Measurements from ENCODE around the gene DLGAP1. TPM values are rescaled to one million over a fixed set of nuclear protein-coding genes. Genes with fewer than 3 reads are reported as not detected.
A peak's percentile ranks its signal among the peaks of the same experiment; 100 is the strongest.

The DLGAP1 gene
- polyA plus RNA-seq, 1 experiment = 0.09 TPM

DNA sequence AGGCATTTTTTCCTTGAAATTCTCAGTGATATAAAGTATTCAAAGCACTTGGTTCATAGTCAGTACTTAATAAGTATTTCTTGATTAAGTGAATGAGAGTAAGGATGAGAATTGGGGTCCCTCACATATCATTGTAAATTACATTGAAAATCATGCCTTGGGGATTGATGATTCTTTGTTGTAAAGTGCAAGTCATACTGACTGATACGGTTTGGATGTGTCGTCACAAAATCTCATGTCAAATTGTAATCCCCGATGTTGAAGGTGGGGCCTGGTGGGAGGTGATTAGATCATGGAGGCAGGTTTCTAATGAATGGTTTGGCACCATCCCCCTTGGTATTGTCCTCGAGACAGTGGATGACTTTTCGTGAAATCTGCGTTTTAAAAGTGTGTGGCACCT is 385.9 kb downstream of the DLGAP1 start:
- POLR2A ChIA-PET = no interaction called here
- no peaks in the 10 kb centered on the region for H3K9me3 ChIP-seq (ENCODE audit: control insufficient read depth, insufficient read depth, low read length)
- H3K27me3 ChIP-seq (ENCODE audit: control insufficient read depth, insufficient read depth, low read length) = no peaks in the 10 kb centered on the region
- H3K27ac ChIP-seq (ENCODE audit: low read depth, low read length) = no peak overlapping the region
- CTCF ChIA-PET = interaction anchor here (0.8 to 2.2 kb wide), 12 partner anchors 11 to 404 kb away, joined by 3 to 8 read pairs (median 4); no protein-coding TSS in a partner anchor
- DNase-seq (ENCODE audit: low read depth, low spot score) = no peak
- H3K4me3 ChIP-seq (ENCODE audit: low read depth, low read length) = no peak overlapping the region
- TF ChIP-seq, protein P1, sequence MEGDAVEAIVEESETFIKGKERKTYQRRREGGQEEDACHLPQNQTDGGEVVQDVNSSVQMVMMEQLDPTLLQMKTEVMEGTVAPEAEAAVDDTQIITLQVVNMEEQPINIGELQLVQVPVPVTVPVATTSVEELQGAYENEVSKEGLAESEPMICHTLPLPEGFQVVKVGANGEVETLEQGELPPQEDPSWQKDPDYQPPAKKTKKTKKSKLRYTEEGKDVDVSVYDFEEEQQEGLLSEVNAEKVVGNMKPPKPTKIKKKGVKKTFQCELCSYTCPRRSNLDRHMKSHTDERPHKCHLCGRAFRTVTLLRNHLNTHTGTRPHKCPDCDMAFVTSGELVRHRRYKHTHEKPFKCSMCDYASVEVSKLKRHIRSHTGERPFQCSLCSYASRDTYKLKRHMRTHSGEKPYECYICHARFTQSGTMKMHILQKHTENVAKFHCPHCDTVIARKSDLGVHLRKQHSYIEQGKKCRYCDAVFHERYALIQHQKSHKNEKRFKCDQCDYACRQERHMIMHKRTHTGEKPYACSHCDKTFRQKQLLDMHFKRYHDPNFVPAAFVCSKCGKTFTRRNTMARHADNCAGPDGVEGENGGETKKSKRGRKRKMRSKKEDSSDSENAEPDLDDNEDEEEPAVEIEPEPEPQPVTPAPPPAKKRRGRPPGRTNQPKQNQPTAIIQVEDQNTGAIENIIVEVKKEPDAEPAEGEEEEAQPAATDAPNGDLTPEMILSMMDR (IDR thresholded peaks at IDR 0.05; ENCODE audit: low read depth, low read length) = no peak

DNA sequence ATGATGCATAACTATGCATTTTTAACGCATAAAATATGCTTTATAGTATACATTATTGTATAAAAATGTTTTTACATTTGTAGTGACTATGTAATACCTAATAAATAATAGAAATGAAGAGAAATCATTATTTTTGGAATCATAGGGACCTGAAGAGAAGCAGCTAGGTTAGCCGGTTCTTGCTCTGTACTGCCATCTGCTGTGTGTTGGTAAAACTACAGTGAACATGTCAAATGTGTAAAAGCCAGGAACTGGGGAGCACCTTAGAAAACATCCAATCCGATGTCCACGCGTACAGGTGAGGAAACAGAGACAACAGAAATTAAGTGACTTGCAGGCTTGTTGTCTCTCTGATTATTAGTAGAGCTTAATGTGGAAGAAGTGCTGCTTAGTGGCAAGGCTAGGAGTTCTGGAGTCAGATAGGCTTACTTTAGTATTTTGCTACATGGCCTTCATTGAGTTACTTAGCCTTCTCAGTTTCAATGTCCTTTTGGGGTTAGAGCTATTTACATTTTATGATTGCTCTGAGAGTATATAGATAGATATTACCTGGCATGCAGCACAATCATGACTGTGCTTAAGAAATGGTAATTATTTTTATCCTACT is 386.5 kb downstream of the DLGAP1 start:
- CTCF ChIA-PET = interaction anchor here (0.5 to 2.2 kb wide), 13 partner anchors 11 to 1772 kb away, joined by 3 to 8 read pairs (median 4); no protein-coding TSS in a partner anchor
- POLR2A ChIA-PET = no interaction called here
- DNase-seq (ENCODE audit: low read depth, low spot score) = peak; percentile 20

DNA sequence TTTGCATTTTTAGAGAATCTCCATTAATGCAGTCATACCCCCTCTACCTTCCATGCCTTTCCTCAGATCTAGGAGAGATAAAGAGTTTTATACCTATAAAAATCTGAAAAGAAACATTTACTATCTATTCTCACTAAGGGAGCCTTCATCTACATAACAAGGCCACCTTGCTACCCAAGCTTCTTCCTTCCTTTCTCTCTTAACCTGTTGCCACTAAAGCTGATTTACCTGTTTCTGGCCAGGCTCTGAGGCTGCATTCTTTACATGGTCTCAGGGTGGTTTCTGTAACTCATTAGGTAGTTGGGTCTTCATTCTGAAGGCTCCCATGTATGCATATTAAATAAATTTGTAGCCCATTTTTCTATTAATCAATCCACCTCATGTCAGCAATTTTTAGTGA is 391.6 kb downstream of the DLGAP1 start:
- peaks cover 6% of the 10 kb centered on the region; the same call in 1 of the 2 replicates for H3K9me3 ChIP-seq (ENCODE audit: control insufficient read depth, insufficient read depth, low read length)
- ChIA-PET POLR2A (no interaction called here), CTCF (no interaction called here)
- TF ChIP-seq, protein P1 (IDR thresholded peaks at IDR 0.05; ENCODE audit: low read depth, low read length) = no peak
- H3K27ac ChIP-seq (ENCODE audit: low read depth, low read length) = no peak overlapping the region
- DNase-seq (ENCODE audit: low read depth, low spot score) = no peak
- no peaks in the 10 kb centered on the region for H3K27me3 ChIP-seq (ENCODE audit: control insufficient read depth, insufficient read depth, low read length)
- H3K4me3 ChIP-seq (ENCODE audit: low read depth, low read length) = no peak overlapping the region

More for the DNA sequence above, 386.5 kb downstream of the DLGAP1 start:
- TF ChIP-seq, protein P1 (IDR thresholded peaks at IDR 0.05; ENCODE audit: low read depth, low read length) = peak; percentile 80
- Histone ChIP-seq H3K27ac (ENCODE audit: low read depth, low read length) (no peak overlapping the region), H3K4me3 (ENCODE audit: low read depth, low read length) (no peak overlapping the region), H3K27me3 (ENCODE audit: control insufficient read depth, insufficient read depth, low read length) (no peaks in the 10 kb centered on the region), H3K9me3 (ENCODE audit: control insufficient read depth, insufficient read depth, low read length) (no peaks in the 10 kb centered on the region)

DNA sequence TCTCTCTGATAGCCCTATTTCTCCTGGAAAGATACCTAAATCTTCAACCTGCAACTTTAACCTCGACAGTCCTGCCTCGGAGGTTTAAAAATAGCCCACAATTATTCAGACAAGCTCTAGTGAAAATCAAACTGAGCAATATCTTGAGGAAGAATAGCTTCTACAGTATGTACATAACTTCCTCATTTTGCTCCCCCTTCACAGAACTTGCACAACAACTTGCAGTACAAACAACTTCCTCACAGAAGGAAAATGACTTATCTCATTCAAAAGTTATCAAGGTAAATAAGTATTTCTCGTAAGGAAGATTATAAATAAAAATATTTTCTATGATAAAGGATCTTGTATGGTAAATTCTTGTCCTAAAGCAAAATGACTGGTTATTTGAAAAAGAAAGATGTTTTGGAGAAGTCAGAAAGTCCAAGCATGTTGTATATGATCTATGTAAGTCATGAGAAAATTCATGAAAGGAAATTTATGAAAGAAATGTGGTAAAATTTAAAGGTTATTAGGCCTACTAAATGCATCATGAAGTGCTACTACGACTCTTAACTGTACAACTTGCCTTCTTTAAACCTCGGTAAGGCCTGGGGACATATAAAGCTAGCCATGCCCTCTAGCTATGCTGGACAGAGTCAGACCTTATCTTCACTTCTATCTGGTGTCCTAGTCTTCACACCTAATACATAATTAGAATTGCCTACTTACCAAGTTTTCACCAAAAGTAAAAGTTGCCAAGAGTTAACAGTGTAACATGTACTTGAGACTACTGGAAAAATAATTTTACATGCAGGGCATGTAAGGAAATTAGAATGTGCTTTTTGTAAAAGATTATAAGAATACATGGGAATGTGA is 394.5 kb downstream of the DLGAP1 start:
- CTCF ChIA-PET = no interaction called here
- peaks cover 6% of the 10 kb centered on the region; the same call in 1 of the 2 replicates for H3K9me3 ChIP-seq (ENCODE audit: control insufficient read depth, insufficient read depth, low read length)
- TF ChIP-seq, protein P1 (IDR thresholded peaks at IDR 0.05; ENCODE audit: low read depth, low read length) = no peak
- POLR2A ChIA-PET = no interaction called here
- H3K27me3 ChIP-seq (ENCODE audit: control insufficient read depth, insufficient read depth, low read length) = no peaks in the 10 kb centered on the region
- H3K4me3 ChIP-seq (ENCODE audit: low read depth, low read length) = no peak overlapping the region
- no peak overlapping the region for H3K27ac ChIP-seq (ENCODE audit: low read depth, low read length)
- no peak for DNase-seq (ENCODE audit: low read depth, low spot score)

DNA sequence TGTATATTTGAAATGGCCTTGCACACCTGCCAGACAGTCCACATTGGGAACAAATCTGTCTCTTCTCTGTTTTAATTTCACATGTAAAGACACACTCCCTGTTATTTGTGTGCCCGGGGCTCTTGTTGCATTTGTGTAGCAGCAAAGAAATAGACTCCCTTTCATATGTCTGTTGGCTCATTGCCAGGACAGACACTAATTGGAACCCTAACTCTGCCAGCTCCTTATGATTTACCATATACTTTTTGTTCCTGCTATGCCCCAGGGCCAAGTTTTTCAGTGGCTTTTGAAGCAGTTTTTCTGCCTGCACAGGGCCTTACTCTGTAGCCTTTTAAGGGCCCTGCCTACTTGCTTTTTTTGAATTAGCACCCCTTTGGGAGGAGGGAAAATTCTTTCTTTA is 396.9 kb downstream of the DLGAP1 start:
- no peak for DNase-seq (ENCODE audit: low read depth, low spot score)
- TF ChIP-seq, protein P1 (IDR thresholded peaks at IDR 0.05; ENCODE audit: low read depth, low read length) = no peak
- Histone ChIP-seq H3K27me3 (ENCODE audit: control insufficient read depth, insufficient read depth, low read length) (no peaks in the 10 kb centered on the region), H3K4me3 (ENCODE audit: low read depth, low read length) (no peak overlapping the region), H3K27ac (ENCODE audit: low read depth, low read length) (no peak overlapping the region), H3K9me3 (ENCODE audit: control insufficient read depth, insufficient read depth, low read length) (peaks cover 6% of the 10 kb centered on the region; the same call in 1 of the 2 replicates)
- CTCF ChIA-PET = no interaction called here
- POLR2A ChIA-PET = no interaction called here

Data from AG04450 (cell line).